NCI-H69 (cell line): ENCODE data around the gene YLPM1.

Source experiments
- DNase-seq: peaks from one replicate; lab custom pipeline; 2025; lab: John Stamatoyannopoulos, UW

Gene YLPM1

DNA sequence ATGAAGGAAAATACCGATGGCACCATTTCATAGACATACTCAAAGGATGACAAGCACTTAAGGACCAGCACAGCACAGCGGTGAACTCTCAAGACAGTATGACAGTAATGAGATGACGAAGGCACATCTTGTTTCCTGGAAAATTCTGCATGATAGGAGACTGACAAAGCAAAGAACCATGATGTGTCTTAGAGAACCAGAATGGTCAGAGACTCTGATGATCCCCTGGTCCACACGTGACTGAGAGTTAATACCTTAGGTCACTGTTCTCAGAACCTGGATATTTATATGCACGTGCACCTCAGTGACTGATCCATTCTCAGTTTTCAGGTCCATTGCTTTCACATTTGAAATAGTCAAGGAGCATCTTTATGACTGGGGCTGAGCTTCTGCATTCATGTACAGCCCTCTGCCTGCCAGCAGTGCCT is 77.5 kb downstream of the YLPM1 start:
- no peak for DNase-seq

DNA sequence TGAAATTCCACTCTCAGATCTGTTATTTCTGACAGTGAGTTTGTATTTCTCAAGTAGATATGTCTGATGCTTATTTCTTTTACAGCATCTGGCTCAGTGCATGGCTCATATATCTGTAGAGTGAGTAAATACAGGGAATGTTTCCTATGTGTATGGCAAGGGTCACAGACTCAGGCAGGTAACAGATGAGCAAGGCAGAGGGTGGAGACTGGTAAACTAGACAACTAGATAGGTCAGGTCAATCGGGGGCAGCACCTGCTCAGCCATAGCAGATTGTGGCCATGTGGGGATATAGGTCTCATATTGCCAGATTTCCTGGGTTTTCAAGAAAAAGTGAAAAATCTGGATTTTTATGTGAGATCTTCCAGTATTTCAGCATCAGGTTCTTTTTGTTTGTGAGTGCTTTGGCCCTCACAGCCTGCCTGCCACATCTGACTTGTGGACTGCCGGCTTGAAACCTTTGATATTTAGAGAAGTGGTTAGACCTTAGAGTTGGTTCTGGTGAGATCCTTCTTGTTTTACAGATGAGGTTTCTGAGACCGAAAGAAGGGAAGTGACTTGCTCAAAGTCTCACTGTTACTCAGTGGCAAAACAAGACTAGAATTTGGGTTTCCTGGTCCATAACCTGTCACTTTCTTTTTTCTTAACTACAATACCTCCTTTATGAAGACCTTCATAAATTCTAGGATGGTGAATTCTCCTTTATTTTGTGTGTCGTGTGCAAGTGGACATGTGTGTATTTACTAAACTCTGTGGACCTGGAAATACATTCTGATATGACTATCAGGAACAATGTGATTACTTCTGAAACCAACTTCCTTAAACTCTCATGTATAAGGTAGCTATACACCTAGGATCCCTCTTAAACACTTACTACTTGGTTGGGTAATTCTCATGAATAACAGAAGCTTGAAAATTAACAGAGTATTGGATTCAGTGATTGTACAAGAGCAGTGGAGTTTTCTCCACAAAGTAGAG is 78.4 kb downstream of the YLPM1 start:
- no peak for DNase-seq

DNA sequence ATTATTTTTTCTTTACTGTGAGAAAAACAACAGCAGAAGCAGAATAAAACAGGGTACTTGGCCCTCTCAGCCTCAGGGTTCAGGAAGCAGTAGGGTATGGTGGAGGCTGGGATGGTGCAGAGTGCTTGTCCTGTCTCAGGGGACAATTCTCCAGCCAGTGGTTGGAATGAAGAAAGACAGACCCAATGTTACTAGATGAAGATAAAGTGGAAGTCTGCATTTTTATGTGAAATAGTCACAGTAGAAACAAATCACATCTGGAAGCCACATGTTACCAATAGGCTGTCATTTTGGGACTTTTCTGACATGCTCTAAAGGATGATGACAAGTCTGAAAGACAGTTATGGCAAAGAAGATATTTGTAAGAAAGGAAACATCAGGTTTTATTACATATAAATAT is 80.5 kb downstream of the YLPM1 start:
- DNase-seq: no peak

DNA sequence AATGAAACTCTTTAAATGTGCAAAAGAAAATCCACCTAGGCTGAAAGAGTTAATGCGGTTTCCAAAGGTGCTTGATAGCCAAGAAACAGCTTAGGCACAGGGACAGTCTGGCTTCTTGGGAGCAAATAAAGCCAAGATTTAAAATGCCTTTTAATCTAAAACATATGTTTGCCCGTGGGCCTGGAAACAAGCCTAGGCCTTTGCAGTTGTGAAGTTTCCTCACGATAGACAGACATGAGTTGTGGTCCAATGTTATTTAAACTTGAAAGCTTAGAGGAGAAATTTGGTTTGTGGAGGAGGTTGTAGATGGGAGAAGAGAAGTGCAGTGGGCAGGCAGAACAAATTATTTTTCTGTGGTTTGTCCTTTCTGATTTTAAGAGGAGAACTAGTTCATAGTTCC is 83.1 kb downstream of the YLPM1 start:
- no peak for DNase-seq

DNA sequence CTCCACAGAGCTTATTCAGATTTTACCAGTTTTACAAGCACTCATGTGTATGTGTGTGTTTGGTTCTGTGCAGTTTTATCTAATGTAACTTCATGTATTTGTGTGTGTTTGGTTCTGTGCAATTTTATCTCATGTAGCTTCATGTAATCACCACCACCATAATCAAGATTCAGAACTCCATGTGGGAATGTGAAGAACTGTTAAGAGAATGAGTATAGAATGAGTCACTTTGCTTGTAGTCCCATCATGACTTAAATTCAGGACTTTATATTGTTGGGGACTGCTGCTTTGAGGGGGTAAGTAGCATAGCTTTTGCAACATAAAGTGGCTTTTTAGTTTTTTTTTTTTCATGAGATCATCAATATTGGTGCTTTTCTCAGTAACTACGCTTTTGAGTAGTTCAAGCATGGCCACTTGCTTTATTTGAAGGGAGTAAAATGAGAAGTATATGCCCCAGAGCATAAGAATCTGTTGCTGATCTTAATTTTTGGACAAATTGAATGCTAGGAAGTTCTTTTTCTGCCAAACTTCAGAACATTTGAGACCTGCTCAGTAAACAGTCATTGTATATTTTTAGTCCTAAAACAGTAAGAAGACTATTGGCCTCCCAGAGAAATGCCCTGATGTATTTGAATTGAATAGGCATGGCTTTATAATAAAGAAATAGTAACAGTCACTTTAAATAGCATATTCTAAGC is 84.0 kb downstream of the YLPM1 start:
- DNase-seq: no peak

DNA sequence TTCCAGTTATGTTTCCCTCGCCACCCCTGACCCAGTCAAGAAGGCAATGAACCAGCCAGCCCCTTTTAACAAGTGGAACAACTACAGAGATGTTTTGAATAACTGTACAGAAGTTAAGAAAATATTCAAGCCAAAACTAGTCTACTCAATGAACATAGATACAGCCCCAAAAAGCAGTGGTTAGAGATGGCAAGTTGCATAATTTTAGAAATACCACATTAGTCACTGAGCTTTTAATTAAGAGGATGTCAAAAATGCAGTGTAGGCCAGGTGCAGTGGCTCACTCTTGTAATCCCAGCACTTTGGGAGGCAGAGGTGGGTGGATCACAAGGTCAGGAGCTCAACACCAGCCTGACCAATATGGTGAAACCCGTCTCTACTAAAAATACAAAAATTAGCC is 85.7 kb downstream of the YLPM1 start:
- DNase-seq: no peak

DNA sequence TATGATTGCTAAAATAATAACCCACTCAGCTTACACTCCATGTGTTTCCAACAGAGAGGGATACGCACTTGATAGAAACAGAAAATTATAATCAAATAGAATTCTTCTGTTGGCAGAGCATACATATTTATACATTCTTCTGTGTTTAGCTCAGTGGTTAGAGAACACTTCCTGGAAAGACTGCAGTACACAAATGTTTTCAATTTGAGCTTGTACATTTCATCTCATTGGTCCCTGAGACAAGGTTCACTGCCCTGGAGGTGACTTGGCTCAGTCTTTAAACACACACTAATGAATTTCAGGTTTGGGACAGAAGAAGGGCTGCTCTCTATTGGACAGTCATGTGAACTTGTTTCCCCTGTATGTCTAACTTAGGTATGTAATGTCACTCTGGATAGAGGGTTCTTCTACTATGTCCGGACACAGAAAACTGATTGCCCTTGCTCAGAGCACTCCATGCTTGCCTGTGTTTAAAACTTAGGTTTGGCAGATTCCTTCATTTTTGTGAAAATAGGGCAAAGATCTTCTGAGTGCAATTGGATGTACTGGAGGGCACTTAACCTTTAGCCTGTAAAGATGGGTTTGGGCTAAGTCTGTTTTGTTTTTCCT is 89.9 kb downstream of the YLPM1 start:
- DNase-seq: no peak

DNA sequence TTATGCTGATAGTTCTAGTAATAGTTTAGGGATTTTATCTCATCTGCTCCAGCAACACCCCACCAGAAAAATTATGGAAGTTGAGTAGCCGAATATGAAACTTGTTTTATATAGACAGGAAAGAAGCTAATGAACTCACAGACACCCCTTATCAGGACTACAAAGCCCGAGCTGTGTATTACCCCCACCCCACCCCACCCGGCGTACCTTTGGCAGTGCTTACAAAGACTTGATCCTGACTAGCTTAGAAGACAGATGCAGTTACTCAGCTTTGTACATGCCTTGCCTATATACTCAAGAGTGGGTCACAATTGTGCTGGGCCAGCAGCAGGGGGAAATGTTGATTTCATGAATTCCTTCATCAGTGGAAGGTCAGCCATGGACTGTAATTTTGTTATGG is 90.5 kb downstream of the YLPM1 start:
- no peak for DNase-seq

DNA sequence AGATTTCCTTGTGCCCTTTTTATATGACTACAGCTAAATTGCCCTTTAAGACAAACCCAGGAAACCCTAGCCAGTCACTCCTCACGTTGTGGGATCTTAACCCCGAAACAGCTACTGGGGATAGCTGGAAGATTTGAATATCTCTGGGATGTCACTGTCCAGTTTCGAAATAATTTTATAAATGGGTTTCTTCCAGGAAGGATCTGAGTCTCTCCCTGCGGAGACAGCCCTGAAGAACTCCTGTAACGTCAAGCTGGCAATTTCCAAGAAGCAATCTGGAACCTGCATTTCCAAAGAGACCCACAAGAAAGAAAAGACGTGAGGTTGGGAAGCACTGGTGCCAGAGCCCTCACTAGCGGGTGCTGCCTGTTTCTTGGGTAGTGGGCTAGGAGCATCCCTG is 91.9 kb downstream of the YLPM1 start:
- DNase-seq: no peak

DNA sequence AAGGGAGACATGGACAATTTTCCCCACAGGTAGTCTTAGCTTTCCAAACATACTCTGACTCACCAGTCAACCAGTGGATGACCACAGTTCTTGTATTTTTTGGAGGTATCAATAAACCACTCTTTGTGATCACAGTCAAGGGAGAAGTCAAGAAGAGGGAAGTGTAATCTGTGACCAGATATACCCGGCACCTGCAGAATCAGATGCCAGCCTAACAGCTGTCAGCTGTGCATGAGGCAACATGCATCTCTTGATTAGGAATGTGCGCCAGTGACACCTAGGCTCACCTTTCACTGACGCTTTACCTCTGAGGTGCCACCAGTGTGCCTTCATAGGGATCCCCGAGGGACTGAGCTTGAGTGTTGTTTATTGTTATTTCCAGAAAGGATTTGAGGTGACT is 92.8 kb downstream of the YLPM1 start:
- no peak for DNase-seq

DNA sequence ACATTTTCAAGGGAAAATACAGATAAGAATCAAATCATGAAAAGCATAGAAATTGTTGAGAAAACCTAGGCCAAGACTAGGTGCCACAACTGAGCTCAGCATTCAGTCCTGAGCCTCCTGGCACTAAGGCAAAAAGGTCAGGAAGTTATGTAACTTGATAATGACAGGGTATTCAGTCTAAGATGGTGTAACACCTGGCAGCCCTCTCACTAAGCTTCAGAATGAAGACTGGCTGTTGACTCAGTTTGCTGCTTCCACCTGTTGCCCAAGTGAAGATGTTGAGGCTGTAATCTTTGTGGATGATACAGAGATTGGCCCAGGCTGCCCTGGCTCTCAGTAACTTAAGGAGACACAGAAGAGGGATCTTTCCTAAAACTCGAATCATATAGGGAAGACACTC is 93.2 kb downstream of the YLPM1 start:
- DNase-seq: peak; percentile 52

DNA sequence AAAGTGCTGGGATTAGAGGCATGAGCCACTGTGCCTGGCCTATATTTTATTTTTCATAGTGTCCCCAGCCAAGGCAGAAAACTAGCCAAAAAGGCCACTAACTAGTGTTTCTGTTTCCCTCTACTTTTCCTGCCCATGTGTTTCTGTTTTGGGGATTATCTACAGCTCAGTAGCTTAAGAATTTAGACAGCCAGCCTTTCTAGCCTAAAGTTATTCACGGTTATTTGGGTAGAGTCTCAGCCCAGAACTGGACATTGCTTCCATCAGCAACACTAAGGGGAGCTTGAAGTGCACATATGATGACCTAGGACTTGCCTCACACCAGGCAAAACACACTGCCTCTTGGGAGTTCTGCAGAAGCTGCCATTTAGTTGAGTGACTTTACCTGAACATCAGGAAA is 94.9 kb downstream of the YLPM1 start:
- no peak for DNase-seq

DNA sequence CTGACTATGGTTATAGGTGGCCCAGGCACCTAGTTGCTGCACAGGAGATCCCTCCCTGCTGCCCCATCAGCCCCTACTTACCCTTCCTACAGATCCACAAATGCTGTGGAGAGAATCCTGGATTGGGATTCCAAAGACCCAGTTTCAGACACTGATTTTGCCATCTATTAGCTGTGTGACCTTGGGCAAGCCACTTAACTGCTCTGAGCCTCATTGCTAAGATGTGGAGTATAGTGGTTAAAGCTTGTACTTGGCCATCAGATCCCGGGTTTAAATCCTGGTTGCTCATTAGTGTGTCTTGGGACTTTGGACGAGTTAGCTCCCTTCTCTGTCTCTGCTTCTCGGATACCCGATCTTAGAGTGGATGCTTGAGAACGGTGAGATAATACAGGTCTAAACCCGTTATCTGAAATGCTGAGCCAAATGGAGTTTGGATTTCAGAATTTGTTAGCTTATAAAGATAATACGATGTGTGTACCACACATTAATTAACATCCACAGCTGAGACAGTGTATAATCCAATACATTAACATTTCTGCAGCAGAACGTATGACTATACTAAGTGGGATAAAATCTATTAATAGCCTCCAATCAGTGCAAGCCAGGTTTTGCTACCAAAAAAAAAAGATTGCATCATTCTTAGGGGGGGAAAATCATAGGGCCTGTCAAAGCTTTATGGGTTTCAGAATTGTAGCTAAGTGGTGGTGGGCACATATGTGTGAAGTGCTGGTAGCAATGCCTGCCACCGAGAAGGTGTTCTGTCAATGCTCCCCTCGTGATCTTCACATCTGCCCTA is 96.8 kb downstream of the YLPM1 start:
- DNase-seq: no peak

DNA sequence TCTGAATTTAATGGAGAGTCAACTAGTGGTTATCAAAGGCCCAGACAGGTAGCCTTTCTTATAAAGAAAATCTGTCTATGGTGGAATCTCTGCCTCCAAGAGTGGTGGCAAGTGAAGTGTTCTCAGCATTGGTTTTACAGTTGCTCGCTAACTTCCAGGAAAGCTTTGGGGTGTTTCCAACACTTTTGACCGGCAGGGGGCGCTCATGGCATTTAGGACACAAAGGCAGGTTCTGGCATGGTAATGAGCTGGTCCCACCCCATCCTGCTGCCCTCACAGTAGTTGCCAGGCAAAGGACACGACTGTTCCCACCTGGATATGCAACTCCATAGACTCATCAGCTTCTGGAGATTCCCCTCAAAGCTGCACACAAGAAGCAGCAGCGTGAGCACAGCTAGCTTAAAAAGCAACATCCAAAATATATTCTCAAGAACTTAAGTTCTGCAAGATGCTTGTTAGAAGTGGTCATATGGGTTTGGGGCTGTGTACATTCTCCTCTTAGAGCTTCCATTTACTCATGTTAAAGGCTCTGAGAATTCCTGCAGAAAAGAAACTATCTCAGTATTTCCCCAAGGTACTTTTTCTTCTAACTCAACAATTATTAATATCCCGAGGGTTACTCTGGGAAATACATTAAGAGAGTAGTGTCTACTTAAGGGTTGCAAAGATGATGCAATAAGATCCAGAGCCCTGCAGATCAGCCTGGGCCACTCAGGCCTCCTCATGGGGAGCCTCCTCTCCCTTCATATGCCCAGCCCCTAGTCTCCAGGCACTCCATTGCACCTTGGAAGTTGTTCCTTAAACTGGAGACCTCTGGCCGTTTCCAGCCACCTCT is 98.0 kb downstream of the YLPM1 start:
- peak; percentile 90 for DNase-seq

DNA sequence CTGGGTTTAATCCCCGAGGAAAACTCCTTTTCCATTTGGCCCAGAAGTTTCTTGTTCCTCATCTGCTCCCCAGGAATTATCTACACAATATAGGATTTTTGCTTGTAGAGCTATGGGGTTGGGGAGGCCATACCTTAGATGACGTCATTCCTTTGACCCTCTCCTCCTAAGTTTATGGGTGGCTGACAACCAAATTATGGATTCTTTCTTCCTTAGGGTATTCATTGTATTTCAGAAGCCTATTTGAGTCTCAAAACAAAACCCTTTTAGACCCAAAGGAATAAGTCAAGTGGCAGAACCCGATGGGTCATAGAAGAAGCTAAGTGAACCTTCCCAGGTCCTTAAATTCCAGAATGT is 98.6 kb downstream of the YLPM1 start:
- DNase-seq: no peak

DNA sequence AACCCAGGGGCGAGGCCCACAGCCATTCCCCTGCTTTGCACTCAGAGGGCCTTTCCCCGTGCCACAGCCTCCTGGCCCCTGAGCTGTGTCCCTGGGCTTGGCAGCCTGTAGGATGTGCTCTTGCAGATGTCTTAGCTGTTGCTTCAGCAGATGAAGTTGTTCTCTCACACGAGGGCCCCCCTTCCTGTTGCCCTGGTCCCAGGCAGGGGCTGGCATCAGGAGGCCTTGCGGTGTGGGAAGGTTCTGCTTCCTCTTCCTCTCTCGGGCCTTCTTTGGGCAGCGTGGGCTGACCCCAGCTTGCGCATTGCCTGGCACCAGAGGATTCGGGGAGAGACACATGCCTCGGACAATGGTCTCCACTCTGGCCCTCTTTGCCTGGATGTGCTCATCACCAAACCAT is 100.2 kb downstream of the YLPM1 start:
- no peak for DNase-seq

DNA sequence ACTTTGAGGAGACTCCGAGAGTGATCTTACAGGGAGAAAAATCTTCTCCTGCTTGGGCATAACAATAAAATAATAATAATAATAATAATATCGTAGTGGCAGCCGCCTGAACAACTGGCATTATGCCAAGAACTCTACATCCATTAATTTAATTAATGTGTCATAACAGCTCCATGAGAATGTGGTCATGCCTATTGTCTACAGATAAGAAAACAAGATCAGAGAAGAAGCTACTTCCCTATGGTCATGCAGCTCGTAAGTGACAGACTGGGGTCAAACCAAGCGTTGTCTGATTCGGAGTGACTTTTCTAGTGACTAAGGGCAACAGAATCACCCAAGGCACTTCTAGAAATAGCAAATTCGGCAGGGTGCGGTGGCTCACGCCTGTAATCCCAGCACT is 101.1 kb downstream of the YLPM1 start:
- no peak for DNase-seq

DNA sequence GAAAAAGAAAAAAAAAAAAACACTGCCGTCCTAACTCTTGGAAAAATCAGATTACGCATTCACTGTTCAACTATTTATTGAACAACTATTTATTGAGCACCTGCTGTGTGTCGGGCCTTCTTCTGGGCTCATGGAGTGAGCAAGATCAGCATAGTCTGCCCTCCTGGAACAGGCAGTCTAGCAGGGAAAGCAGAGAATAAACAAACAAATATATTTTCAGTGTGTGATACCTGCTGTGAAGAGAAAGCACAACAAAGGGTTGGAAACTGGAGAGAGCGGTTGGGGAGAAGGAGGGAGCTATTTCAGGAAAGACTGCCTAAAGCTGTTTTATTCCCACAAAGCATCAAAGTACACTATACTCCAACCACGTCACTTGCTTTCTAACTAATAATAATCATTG is 102.0 kb downstream of the YLPM1 start:
- no peak for DNase-seq

DNA sequence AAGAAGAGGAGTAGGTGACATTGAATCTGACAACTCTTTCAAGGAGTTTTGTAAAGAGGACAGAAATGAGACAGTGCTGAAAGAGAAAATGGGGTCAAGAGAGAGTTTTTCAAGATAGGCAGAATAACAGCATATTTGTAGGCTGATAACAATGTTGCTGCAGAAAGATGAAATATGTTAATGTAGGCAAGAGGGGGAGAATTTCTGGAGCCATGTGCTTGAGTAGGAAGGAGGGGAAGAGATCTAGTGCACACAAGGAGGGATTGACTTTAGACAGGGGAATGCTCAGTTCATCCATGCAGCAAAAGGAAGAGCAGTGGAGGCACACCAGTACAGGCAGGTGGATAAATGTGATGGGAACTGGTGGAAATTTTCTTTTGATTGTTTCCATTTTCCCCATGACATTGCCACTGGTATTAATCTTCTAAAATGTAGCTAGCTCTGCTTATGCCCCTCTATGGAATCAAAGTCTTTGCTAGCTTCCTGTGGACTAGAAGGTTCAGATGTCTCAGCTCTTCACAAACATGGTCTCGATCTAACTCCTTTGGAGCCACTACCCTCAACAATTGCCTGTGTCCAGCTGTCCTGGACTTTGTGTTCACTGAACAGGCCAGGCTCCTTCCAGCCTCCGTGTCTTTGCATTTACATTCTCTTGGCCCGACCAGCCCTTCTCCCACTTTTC is 103.7 kb downstream of the YLPM1 start:
- DNase-seq: no peak

DNA sequence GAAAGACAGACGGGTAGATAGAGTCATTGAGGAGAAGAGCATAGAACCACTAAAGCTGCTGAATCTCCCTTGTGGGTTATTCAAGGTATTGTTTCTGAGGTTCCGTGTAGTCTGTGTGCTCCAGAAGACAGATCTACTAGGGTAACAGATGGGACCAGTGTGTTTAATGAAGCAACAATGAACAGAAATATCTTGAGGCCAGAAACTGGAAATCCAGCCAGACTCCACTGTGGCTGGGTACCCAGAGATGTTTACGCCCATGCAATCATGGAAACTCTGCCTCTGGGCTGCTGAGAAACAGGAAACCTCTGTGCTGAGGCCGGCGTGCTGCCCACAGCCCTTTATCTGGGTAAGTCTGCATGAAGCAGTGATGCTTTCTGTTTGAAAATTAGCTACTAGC is 104.6 kb downstream of the YLPM1 start:
- DNase-seq: peak; percentile 34

DNA sequence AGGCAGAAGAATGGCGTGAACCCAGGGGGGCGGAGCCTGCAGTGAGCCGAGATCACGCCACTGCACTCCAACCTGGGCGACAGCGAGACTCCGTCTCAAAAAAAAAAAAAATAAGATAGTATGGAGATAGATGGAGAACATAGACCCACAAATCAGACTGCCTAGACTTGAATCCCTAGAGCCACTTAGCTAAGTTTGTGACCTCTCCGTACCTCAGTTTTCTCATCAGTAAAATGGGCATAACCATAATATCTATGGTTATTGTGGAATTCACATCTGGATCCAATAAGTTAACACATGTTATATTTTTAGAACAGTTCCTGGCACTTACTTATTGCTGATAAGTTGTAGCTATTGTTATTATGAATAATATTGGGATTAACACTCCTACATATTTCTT is 105.6 kb downstream of the YLPM1 start:
- DNase-seq: no peak
